MM.1S (cell line): ENCODE data around the gene UBAC2.

Experiments
- DNase-seq: peaks from one replicate; pipeline ENCODE4 v3.0.0-alpha.2; 2015
- H2AFZ ChIP-seq: fragments of 300-600 bp; sonication (generic); 2 replicates; pipeline ENCODE4 v1.6.0; 2016; ENCODE audit warnings: antibody characterized with exemption, low read length
- H3F3A ChIP-seq: fragments of 300-600 bp; sonication (generic); 2 replicates; pipeline ENCODE4 v1.6.1; 2016; ENCODE audit warnings: mild to moderate bottlenecking, antibody characterized with exemption, low read length, moderate library complexity, mixed read lengths; ENCODE audit not compliant: insufficient read depth
- H3K27ac ChIP-seq: fragments of 300-600 bp; sonication (generic); 2 replicates; pipeline ENCODE4 v1.5.1; 2016; ENCODE audit warnings: mild to moderate bottlenecking, low read length
- H3K27me3 ChIP-seq: fragments of 300-600 bp; sonication (generic); replicated peaks from 2 replicates; pipeline ENCODE4 v1.6.0; 2016; ENCODE audit warnings: low read length; ENCODE audit not compliant: insufficient read depth
- H3K36me3 ChIP-seq: fragments of 300-600 bp; sonication (generic); replicated peaks from 2 replicates; pipeline ENCODE4 v1.6.1; 2016; ENCODE audit warnings: mild to moderate bottlenecking, low read length, mixed read lengths; ENCODE audit not compliant: insufficient read depth
- H3K4me1 ChIP-seq: fragments of 300-600 bp; sonication (generic); 2 replicates; pipeline ENCODE4 v1.6.1; 2016; ENCODE audit warnings: low read length, mixed read lengths
- H3K4me2 ChIP-seq: fragments of 300-600 bp; sonication (generic); 2 replicates; pipeline ENCODE4 v1.6.0; 2016; ENCODE audit warnings: low read depth, low read length
- H3K4me3 ChIP-seq: fragments of 300-600 bp; sonication (generic); 2 replicates; pipeline ENCODE4 v1.5.1; 2016; ENCODE audit warnings: low read length, mixed read lengths
- H3K79me2 ChIP-seq: fragments of 300-600 bp; sonication (generic); 2 replicates; pipeline ENCODE4 v1.6.1; 2016; ENCODE audit warnings: mixed run types, low read length, mixed read lengths
- H3K9ac ChIP-seq: fragments of 300-600 bp; sonication (generic); 2 replicates; pipeline ENCODE4 v1.6.1; 2016; ENCODE audit warnings: low read length, mixed read lengths
- H3K9me2 ChIP-seq: fragments of 300-600 bp; sonication (generic); replicated peaks from 2 replicates; pipeline ENCODE4 v1.6.1; 2016; ENCODE audit warnings: mild to moderate bottlenecking, low read length, mixed read lengths; ENCODE audit not compliant: insufficient read depth
- H3K9me3 ChIP-seq: fragments of 300-600 bp; sonication (generic); replicated peaks from 2 replicates; pipeline ENCODE4 v1.6.1; 2016; ENCODE audit warnings: mild to moderate bottlenecking, low read length, mixed read lengths; ENCODE audit not compliant: insufficient read depth
- H4K20me1 ChIP-seq: fragments of 300-600 bp; sonication (generic); 2 replicates; pipeline ENCODE4 v1.6.1; 2016; ENCODE audit warnings: mild to moderate bottlenecking, low read length, moderate library complexity, mixed read lengths; ENCODE audit not compliant: insufficient read depth
- EZH2 ChIP-seq: fragments of 300-600 bp; sonication (generic); optimal IDR thresholded peaks from 2 replicates; pipeline ENCODE3; 2017; ENCODE audit warnings: low read depth, mild to moderate bottlenecking, antibody characterized with exemption, low read length, mixed read lengths
- EZH2phosphoT487 ChIP-seq: fragments of 300-600 bp; sonication (generic); IDR thresholded peaks from 2 replicates; pipeline ENCODE4 v1.6.1; 2018; ENCODE audit warnings: antibody characterized with exemption, low read length
- TF ChIP-seq, protein P1 (sequence below): fragments of 300-600 bp; sonication (generic); IDR thresholded peaks from 2 replicates; pipeline ENCODE4 v1.5.1; 2016; ENCODE audit warnings: antibody characterized with exemption, low read length, mixed read lengths

The UBAC2 gene

GRCh38 chr13:99311137-99311536 lies 110.5 kb downstream of the UBAC2 start:
- Histone ChIP-seq H3F3A (no peaks in the 10 kb centered on the region), H3K27ac (no peak overlapping the region), H3K9ac (no peak overlapping the region), H3K27me3 (no peaks in the 10 kb centered on the region), H3K9me2 (no peaks in the 10 kb centered on the region), H3K9me3 (no peaks in the 10 kb centered on the region), H3K4me1 (no peaks in the 10 kb centered on the region), H3K4me3 (no peak overlapping the region), H3K36me3 (no peaks in the 10 kb centered on the region), H3K79me2 (no peaks in the 10 kb centered on the region), H4K20me1 (no peaks in the 10 kb centered on the region), H2AFZ (no peak overlapping the region), H3K4me2 (no peak overlapping the region)
- DNase-seq: no peak
- no peak for TF ChIP-seq EZH2
- TF ChIP-seq, protein P1, sequence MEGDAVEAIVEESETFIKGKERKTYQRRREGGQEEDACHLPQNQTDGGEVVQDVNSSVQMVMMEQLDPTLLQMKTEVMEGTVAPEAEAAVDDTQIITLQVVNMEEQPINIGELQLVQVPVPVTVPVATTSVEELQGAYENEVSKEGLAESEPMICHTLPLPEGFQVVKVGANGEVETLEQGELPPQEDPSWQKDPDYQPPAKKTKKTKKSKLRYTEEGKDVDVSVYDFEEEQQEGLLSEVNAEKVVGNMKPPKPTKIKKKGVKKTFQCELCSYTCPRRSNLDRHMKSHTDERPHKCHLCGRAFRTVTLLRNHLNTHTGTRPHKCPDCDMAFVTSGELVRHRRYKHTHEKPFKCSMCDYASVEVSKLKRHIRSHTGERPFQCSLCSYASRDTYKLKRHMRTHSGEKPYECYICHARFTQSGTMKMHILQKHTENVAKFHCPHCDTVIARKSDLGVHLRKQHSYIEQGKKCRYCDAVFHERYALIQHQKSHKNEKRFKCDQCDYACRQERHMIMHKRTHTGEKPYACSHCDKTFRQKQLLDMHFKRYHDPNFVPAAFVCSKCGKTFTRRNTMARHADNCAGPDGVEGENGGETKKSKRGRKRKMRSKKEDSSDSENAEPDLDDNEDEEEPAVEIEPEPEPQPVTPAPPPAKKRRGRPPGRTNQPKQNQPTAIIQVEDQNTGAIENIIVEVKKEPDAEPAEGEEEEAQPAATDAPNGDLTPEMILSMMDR: no peak
- no peak for TF ChIP-seq EZH2phosphoT487

DNA sequence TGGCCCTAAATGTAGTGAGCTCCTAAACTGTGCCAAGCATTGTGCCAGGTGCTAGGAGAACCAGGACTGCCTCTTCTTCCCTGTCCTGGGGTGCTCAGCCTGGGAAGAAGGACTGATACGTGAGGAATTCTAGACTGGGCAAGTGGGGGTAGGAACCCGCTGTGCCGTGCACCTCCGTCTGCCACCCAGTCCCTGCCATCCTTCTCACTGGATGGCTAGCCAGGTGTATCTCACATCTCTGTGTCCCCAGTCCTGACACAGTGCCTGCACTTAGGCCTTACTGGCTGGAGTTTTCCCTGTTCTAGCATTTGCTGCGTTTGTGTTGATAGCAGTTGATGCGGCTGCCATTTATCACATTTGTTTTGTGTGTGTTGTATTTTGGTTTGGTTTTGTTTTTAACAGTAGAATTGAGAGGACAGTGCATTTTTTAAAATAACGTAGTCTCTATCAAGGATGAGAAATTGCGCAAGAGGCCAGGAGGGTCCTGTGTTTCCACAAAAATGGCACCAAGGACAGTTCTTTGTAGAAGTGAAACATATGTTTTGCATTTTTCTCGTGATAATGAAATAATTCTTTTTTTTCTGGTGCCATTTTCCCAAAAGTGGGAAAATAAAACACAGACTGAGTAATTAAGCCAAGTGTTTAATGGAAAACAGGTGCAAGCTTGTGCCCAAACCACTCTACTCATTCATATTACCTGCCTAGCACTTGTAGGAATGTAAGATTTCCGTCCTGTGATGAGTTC lies 111.3 kb downstream of the UBAC2 start:
- no peak for DNase-seq
- TF ChIP-seq EZH2phosphoT487 (no peak), EZH2 (no peak)
- TF ChIP-seq, protein P1: no peak
- Histone ChIP-seq H4K20me1 (no peaks in the 10 kb centered on the region), H3K4me1 (no peaks in the 10 kb centered on the region), H3K27ac (no peak overlapping the region), H3K27me3 (no peaks in the 10 kb centered on the region), H2AFZ (no peak overlapping the region), H3K9me2 (no peaks in the 10 kb centered on the region), H3K36me3 (no peaks in the 10 kb centered on the region), H3K4me3 (no peak overlapping the region), H3K79me2 (no peaks in the 10 kb centered on the region), H3K9me3 (no peaks in the 10 kb centered on the region), H3K9ac (no peak overlapping the region), H3F3A (no peaks in the 10 kb centered on the region), H3K4me2 (no peak overlapping the region)

DNA sequence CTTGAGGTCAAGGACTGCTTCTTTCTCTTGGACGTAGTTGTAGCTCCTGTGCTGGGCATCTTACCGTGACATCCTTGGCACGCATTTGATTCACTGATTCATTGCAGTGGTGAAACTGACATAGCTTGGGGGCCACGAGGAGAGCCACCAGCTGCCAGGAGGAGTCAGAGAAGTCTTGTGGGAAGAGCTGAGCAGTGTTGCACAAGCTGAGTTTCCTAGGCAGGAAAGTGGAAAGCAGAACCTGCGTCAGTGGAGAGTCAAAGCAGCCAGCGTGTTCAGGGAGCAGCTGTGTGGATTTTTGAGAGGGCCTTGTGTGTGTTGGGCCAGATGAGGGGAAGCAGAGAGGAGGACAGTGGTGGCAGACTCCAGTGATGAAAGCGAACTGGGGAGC lies 111.8 kb downstream of the UBAC2 start:
- no peaks in the 10 kb centered on the region for H3K79me2 ChIP-seq
- H2AFZ ChIP-seq: no peak overlapping the region
- no peaks in the 10 kb centered on the region for H3K9me3 ChIP-seq
- no peak for DNase-seq
- H3K27ac ChIP-seq: no peak overlapping the region
- no peaks in the 10 kb centered on the region for H3F3A ChIP-seq
- H3K36me3 ChIP-seq: no peaks in the 10 kb centered on the region
- no peak overlapping the region for H3K4me2 ChIP-seq
- no peaks in the 10 kb centered on the region for H3K27me3 ChIP-seq
- H3K4me1 ChIP-seq: no peaks in the 10 kb centered on the region
- TF ChIP-seq, protein P1: no peak
- TF ChIP-seq EZH2 (no peak), EZH2phosphoT487 (no peak)
- H3K4me3 ChIP-seq: no peak overlapping the region
- no peaks in the 10 kb centered on the region for H3K9me2 ChIP-seq
- H3K9ac ChIP-seq: no peak overlapping the region
- H4K20me1 ChIP-seq: no peaks in the 10 kb centered on the region
